Epithelial cell of esophagus (primary cell): ENCODE results near the gene THSD4.

Experiments used
- DNase-seq: peaks from one replicate; pipeline ENCODE4 v3.0.0; 2010; ENCODE audit warnings: low read depth
- H3K4me3 ChIP-seq: 2 replicates; pipeline ENCODE4 v1.5.1; 2011; ENCODE audit warnings: mild to moderate bottlenecking, low read length, control low read depth
- TF ChIP-seq, protein P1 (sequence below): IDR thresholded peaks from 2 replicates; pipeline ENCODE4 v1.5.1; 2011; ENCODE audit warnings: low read depth, mild to moderate bottlenecking, low read length, control low read depth, inconsistent platforms; ENCODE audit not compliant: insufficient read depth; ENCODE audit errors: missing control alignments

THSD4 gene

DNA sequence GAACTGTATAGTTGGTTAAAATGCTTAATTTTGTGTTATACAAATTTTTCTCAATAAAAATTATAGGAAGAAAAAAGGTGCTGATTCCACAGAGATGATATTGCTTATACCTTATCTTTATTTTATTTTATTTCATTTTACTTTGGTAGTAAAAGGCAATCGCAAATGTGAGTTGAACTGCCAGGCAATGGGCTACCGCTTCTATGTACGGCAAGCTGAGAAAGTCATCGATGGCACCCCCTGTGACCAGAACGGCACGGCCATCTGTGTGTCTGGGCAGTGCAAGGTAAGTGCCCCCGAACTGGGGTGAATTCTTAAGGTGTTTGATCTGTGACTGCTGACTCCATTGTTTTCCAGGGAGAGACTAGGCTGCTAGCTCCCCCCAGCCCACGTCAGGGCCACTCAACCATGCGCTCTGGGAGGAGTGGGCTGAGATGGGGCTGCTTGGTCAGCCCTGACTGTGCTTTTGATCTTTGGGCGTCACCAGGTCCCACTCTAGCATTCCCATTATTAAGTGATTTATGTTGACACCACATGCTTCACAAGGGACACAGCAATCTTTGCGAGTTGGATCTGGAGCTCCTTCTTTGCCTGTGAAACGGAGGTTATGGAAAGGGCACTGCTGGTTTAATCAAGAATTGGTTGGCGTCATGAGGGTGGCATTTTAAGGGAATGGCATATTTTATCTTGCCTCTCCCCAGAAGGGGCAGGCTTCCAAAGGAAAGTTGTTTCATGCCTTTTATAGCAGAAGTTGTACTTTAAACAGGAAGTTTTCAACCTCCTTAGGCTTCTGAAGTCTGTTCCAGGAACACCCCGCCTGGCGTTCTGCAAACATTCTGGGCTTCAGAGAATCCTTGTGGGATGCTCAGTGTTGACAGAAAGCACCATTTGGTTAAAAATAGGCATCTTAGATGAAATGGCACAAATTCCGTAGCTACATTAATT lies 296.5 kb downstream of the THSD4 start:
- no peak for DNase-seq
- H3K4me3 ChIP-seq: no peak overlapping the region
- TF ChIP-seq, protein P1, sequence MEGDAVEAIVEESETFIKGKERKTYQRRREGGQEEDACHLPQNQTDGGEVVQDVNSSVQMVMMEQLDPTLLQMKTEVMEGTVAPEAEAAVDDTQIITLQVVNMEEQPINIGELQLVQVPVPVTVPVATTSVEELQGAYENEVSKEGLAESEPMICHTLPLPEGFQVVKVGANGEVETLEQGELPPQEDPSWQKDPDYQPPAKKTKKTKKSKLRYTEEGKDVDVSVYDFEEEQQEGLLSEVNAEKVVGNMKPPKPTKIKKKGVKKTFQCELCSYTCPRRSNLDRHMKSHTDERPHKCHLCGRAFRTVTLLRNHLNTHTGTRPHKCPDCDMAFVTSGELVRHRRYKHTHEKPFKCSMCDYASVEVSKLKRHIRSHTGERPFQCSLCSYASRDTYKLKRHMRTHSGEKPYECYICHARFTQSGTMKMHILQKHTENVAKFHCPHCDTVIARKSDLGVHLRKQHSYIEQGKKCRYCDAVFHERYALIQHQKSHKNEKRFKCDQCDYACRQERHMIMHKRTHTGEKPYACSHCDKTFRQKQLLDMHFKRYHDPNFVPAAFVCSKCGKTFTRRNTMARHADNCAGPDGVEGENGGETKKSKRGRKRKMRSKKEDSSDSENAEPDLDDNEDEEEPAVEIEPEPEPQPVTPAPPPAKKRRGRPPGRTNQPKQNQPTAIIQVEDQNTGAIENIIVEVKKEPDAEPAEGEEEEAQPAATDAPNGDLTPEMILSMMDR: no peak

DNA sequence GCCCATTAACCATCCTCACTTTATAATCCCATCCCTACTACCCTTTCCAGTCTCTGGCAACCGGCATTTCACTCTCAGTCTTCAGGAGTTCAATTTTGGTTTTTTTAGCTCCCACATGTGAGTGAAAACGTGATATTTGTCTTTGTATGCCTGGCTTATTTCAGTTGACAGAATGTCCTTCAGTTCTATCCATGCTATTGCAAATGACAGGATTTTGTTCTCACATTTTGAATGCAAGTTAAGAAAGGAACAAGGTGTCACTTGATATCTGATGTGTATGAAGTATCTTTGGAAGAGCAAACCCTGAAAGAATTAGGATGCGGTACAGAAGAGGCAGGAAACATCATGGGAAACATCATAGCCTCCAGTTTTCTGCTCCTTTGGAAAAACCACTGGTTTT lies 298.1 kb downstream of the THSD4 start:
- DNase-seq: no peak
- TF ChIP-seq, protein P1: no peak
- H3K4me3 ChIP-seq: no peak overlapping the region

DNA sequence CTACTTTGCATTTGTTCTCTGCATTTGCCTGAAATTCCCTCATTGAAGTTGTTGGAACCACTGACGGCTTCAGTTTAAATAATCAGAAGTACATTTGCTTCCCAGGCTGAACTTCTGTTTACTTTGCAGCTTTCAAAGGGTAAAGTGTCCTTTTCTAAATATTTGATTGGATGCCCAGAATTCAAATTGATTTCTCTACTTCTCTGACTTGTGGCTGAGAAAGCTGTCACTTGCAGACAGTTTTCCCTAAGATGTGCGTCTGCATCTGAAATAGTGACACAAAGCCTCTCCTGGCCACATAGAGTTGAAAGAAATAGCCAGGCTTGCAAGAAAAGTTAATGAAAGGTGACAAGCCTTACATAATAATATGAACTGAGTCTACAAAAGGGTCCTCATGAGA lies 299.6 kb downstream of the THSD4 start:
- no peak overlapping the region for H3K4me3 ChIP-seq
- TF ChIP-seq, protein P1: no peak
- no peak for DNase-seq

DNA sequence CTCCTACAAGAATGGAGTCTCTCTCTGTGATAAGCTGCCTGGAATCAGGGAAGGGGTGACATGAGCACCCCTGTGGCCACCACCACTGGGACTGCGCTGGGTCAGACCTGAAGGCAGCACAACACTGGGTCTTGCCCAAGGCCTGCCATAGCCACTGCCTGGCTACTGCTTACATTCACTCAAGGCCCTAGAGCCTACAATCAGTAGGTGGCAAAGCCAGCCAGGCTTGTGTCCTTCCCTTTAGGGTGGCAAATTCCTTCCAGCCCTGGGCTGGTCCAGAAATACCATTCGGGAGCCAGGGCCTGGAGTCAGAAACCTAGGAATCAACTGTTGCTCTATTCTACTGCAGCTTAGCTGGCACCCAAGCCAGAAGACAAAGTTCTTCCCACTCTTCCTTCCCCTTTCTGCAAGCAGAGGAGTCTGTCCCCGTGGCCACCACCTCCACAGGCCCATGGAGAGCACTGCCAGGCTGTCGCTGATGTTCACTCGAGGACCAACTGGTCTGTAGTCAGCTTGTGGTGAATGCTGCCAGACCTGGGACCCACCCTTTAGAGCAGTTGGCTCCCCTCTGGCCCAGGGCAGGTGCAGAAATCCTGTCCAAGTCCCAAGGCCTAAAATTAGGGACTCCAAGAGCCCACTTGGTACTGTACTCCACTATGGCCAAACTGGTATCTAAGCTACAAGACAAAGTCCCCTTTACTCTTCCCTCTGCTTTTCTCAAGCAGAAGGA lies 307.4 kb downstream of the THSD4 start:
- no peak overlapping the region for H3K4me3 ChIP-seq
- TF ChIP-seq, protein P1: no peak
- DNase-seq: no peak

DNA sequence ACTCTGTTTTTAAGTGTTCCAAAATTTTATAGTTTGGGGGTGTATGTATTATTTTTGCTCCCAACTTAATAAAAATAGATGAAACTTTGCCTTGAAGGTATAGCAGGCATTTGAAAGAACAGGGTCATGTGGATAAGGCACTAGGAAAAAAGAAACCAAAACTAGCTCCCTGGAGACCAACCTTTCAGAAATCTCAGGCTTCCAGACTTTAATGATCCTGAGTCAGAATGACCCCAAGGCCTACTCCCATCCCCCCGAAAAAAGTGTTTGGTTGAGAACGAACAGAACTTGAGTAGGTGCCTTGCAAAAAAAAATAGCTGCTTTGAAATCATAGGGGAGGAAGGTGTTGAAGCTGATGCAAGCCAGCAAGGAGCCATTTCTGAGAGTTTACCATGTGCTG lies 309.5 kb downstream of the THSD4 start:
- no peak for DNase-seq
- TF ChIP-seq, protein P1: no peak
- no peak overlapping the region for H3K4me3 ChIP-seq

DNA sequence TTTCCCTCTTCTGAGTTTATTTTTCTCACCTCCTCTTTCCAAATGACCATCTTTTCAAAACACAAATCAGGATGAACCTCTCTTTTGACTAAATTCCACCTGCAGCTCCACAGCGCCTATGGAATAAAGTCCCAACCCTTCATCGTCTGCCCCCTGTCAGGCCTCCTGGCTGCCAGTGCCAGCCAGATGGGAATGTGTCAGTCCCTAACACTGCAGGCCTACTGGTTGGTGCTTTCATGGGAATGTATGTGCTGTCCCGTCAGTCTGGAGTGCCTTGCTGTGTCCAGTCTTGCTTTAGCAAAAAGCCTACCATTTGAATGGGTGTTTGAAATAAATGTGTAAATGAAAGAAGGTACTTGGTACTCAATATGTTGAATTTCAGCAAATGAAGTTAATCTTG lies 310.1 kb downstream of the THSD4 start:
- H3K4me3 ChIP-seq: no peak overlapping the region
- no peak for DNase-seq
- TF ChIP-seq, protein P1: no peak
